Aorta (tissue), 5 donors: ENCODE data around the gene NT5DC1. TPM values are rescaled to one million over a fixed set of nuclear protein-coding genes. Genes with fewer than 3 reads are reported as not detected.

Source experiments
- ATAC-seq: fragments of 200-7000 bp; cut with Tn5 transposase; one replicate; pipeline ENCODE4 v1.9.1; 2022; ENCODE audit warnings: moderate library complexity; ENCODE audit not compliant: low FRiP score
- DNase-seq, 2 donors: peaks; one replicate each; pipeline ENCODE4 v3.0.0-alpha.2; 2020
- H3K27ac ChIP-seq, 2 donors: one replicate each; pipeline ENCODE4 v1.5.1; 2013; ENCODE audit warnings: low read length in 2 of 2, mild to moderate bottlenecking in 2 of 2, moderate library complexity in 2 of 2, control low read depth in 1 of 2, inconsistent platforms in 1 of 2, low read depth in 1 of 2
- H3K27me3 ChIP-seq, 2 donors: one replicate each; pipeline ENCODE4 v1.6.1; 2013; ENCODE audit warnings: control low read depth in 1 of 2, low read length in 1 of 2, mild to moderate bottlenecking in 1 of 2, moderate library complexity in 1 of 2; ENCODE audit not compliant: insufficient read depth in 2 of 2, control insufficient read depth in 1 of 2
- H3K36me3 ChIP-seq, 2 donors: one replicate each; pipeline ENCODE4 v1.6.1; 2013; ENCODE audit warnings: control low read depth in 1 of 2, low read length in 1 of 2, mild to moderate bottlenecking in 1 of 2; ENCODE audit not compliant: insufficient read depth in 2 of 2, control insufficient read depth in 1 of 2
- H3K4me1 ChIP-seq, 2 donors: one replicate each; pipeline ENCODE4 v1.6.1; 2013; ENCODE audit warnings: low read length in 2 of 2, control low read depth in 1 of 2, mild to moderate bottlenecking in 1 of 2, moderate library complexity in 1 of 2; ENCODE audit not compliant: insufficient read depth in 2 of 2, control insufficient read depth in 1 of 2
- H3K4me3 ChIP-seq, 2 donors: one replicate each; pipeline ENCODE4 v1.5.1; 2013; ENCODE audit warnings: low read length in 2 of 2, control low read depth in 1 of 2, mild to moderate bottlenecking in 1 of 2
- H3K9me3 ChIP-seq: one replicate; pipeline ENCODE4 v1.6.1; 2013; ENCODE audit warnings: mild to moderate bottlenecking, low read length; ENCODE audit not compliant: control insufficient read depth
- WGBS, 2 donors: extraction: QIAGEN DNeasy Blood & Tissue Kit; methylation state at CpG; one replicate each; pipeline ENCODE4 v1.1.7; 2013; 5-methylcytosine and 5-hydroxymethylcytosine counted together
- intact Hi-C, 2 donors: fragments of 100-400 bp; cut with DNase I; formaldehyde crosslinking; loops; one replicate each; pipeline versions ENCODE4 v1.14.2 to v1.15.0; 2022
- long read RNA-seq, 2 donors: library from polyadenylated mRNA; unstranded; transcript quantifications; one replicate each; pipeline ENCODE4 v2.0.0, GENCODE V29; 2020 to 2021
- polyA plus RNA-seq, 2 donors: library from polyadenylated mRNA; stranded (reverse); fragments of 200-250 nt; gene quantifications; one replicate each; pipeline ENCODE4 v1.2.3, GENCODE V29; 2013
- total RNA-seq, 2 donors: library from RNA; stranded (reverse); fragmentation: NEBNext Ultra II Directional; extraction: Animal tissue kit (Norgen Biotek cat#: 25700); gene quantifications; one replicate each; pipeline ENCODE4 v1.2.1, GENCODE V29; 2021
- donor health status: healthy with polysubstance abuse.
- donor health status: Bipolar disorder and iron deficiency.
- donor health status: DM: no; HTN: no; CAD: no.
- donor health status: DM: no; HTN: no; CAD: no.
- donor health status: DM: yes; HTN: yes; CAD: no.

NT5DC1 gene
- total RNA-seq (10 to 100 TPM; 42.9 to 47.5 TPM), polyA plus RNA-seq (10 to 100 TPM; 17.0 to 33.2 TPM)
- long read RNA-seq, donor 1, full-length matches to known transcripts: 138 of 149 reads
- long read RNA-seq, donor 1, partial matches to known transcripts: 4 of 149 reads
- long read RNA-seq, donor 1, other reads (novel, unspliced or antisense): 7 of 149 reads
- long read RNA-seq, donor 2, full-length matches to known transcripts: 15 of 24 reads
- long read RNA-seq, donor 2, partial matches to known transcripts: 2 of 24 reads
- long read RNA-seq, donor 2, other reads (novel, unspliced or antisense): 7 of 24 reads

GRCh38 chr6:116100419-116101301 lies at the start of gene NT5DC1:
Gene NT5DC1, plus strand, starts transcription at chr6:116100853. Its CDS starts 78 bp downstream, at chr6:116100931.
- WGBS, 2 donors: 0% methylated on average over 70 to 87 of the region's 87 CpGs
- H3K36me3 ChIP-seq: no peaks in the 10 kb centered on the region
- peaks cover 4 to 8% of the 10 kb centered on the region in 2 donors for H3K4me1 ChIP-seq
- no peaks in the 10 kb centered on the region for H3K9me3 ChIP-seq
- intact Hi-C loops: loop anchor here in 1 of 2 donors (2.0 to 10.0 kb wide), 3 partner anchors 40 to 556 kb away; partner anchors contain the start of gene FRK
- no peaks in the 10 kb centered on the region for H3K27me3 ChIP-seq
- peak within 1 kb of the TSS; percentile 74 to 92 for H3K4me3 ChIP-seq
- peak within 1 kb of the TSS; percentile 89 to 93 for H3K27ac ChIP-seq
- ATAC-seq (peak; percentile 96), DNase-seq (peak; percentile 91 to 95)

- no peaks in the 10 kb centered on the region for H3K9me3 ChIP-seq
- 95 to 96% methylated on average over 3 of the region's 3 CpGs for WGBS, 2 donors
- DNase-seq: no peak
Observed at GRCh38 chr6:116051244-116051643, 49.4 kb upstream of the NT5DC1 start.

GRCh38 chr6:116055513-116055912 lies 45.1 kb upstream of the NT5DC1 start:
- Histone ChIP-seq H3K9me3 (no peaks in the 10 kb centered on the region), H3K4me3 (peak overlapping the region in 1 of 2 donors; percentile 26), H3K27me3 (no peaks in the 10 kb centered on the region), H3K27ac (no peak overlapping the region), H3K4me1 (peaks cover 2 to 8% of the 10 kb centered on the region in 2 donors), H3K36me3 (no peaks in the 10 kb centered on the region)
- ATAC-seq: no peak
- DNase-seq: no peak
- WGBS, 2 donors: 61 to 63% methylated on average over 1 of the region's 1 CpG
- intact Hi-C loops: loop anchor here in 1 of 2 donors (5.0 kb wide), 1 partner anchor 42 kb away; no protein-coding TSS in a partner anchor

More at GRCh38 chr6:116051244-116051643, 49.4 kb upstream of the NT5DC1 start:
- peaks cover 0 to 8% of the 10 kb centered on the region in 2 donors for H3K4me1 ChIP-seq
- H3K27me3 ChIP-seq: no peaks in the 10 kb centered on the region
- no peak overlapping the region for H3K27ac ChIP-seq
- no peak for ATAC-seq
- intact Hi-C loops: no loop called here
- no peaks in the 10 kb centered on the region for H3K36me3 ChIP-seq
- no peak overlapping the region for H3K4me3 ChIP-seq

- H3K36me3 ChIP-seq: no peaks in the 10 kb centered on the region
- WGBS, 2 donors: 21 to 22% methylated on average over 2 of the region's 2 CpGs
- H3K9me3 ChIP-seq: no peaks in the 10 kb centered on the region
- H3K4me1 ChIP-seq: peaks cover 4 to 5% of the 10 kb centered on the region in 2 donors
- intact Hi-C loops: loop anchor here (2.0 to 5.0 kb wide), 2 partner anchors 37 to 40 kb away; no protein-coding TSS in a partner anchor
- H3K27ac ChIP-seq: no peak overlapping the region
- no peak for DNase-seq
- H3K4me3 ChIP-seq: peak overlapping the region; percentile 89 to 92
- no peak for ATAC-seq
- H3K27me3 ChIP-seq: no peaks in the 10 kb centered on the region
Observed at GRCh38 chr6:116057766-116058165, 42.9 kb upstream of the NT5DC1 start.

- Histone ChIP-seq H3K4me3 (peak overlapping the region; percentile 94 to 98), H3K27me3 (no peaks in the 10 kb centered on the region), H3K36me3 (no peaks in the 10 kb centered on the region), H3K4me1 (peaks cover 4 to 5% of the 10 kb centered on the region in 2 donors), H3K9me3 (no peaks in the 10 kb centered on the region), H3K27ac (peak overlapping the region; percentile 62 to 95)
- peak in 1 of 2 donors; percentile 32 for DNase-seq
- intact Hi-C loops: loop anchor here (2.0 to 5.0 kb wide), 4 partner anchors 37 to 48 kb away; partner anchors contain the start of gene NT5DC1 (in 1 of the 2)
- ATAC-seq: peak; percentile 57
- WGBS, 2 donors: 0 to 5% methylated on average over 13 of the region's 13 CpGs
Observed at GRCh38 chr6:116059713-116060571, 40.7 kb upstream of the NT5DC1 start.

GRCh38 chr6:116060572-116061283 lies 39.9 kb upstream of the NT5DC1 start, which contains the start of gene FRK:
Gene FRK, minus strand, starts transcription at chr6:116060891. Its CDS starts 580 bp downstream, at chr6:116060311.
- Histone ChIP-seq H3K27me3 (no peaks in the 10 kb centered on the region), H3K4me1 (peaks cover 2 to 5% of the 10 kb centered on the region in 2 donors), H3K36me3 (no peaks in the 10 kb centered on the region), H3K4me3 (peak within 1 kb of the TSS; percentile 94 to 98), H3K9me3 (no peaks in the 10 kb centered on the region), H3K27ac (peak within 1 kb of the TSS; percentile 62 to 95)
- intact Hi-C loops: loop anchor here (2.0 to 5.0 kb wide), 3 partner anchors 40 to 48 kb away; partner anchors contain the start of gene NT5DC1 (in 1 of the 2)
- ATAC-seq (peak; percentile 87), DNase-seq (peak in 1 of 2 donors; percentile 48)
- 4 to 5% methylated on average over 7 of the region's 7 CpGs for WGBS, 2 donors

- intact Hi-C loops: loop anchor here (5.0 kb wide), 2 partner anchors 45 to 50 kb away; no protein-coding TSS in a partner anchor
Observed at GRCh38 chr6:116062496-116062895, 38.2 kb upstream of the NT5DC1 start.

More at GRCh38 chr6:116062496-116062895, 38.2 kb upstream of the NT5DC1 start:
- no peak for ATAC-seq
- Histone ChIP-seq H3K27ac (no peak overlapping the region), H3K36me3 (no peaks in the 10 kb centered on the region), H3K4me1 (peaks cover 0 to 5% of the 10 kb centered on the region in 2 donors), H3K4me3 (no peak overlapping the region), H3K9me3 (no peaks in the 10 kb centered on the region), H3K27me3 (no peaks in the 10 kb centered on the region)
- 93% methylated on average over 4 of the region's 4 CpGs for WGBS, 2 donors
- no peak for DNase-seq
